Chondrocyte (in vitro differentiated cells): Measurements from ENCODE around the gene TMEM115. TPM values are rescaled to one million over a fixed set of nuclear protein-coding genes. Genes with fewer than 3 reads are reported as not detected.

Experiments
- DNase-seq: peaks from one replicate; pipeline ENCODE4 v3.0.0; 2021; ENCODE audit warnings: mixed read lengths, low spot score
- H3K27ac Mint-ChIP-seq: one replicate; pipeline ENCODE4 v1.8.0; 2021; ENCODE audit warnings: mild to moderate bottlenecking, moderate library complexity, mixed read lengths; ENCODE audit not compliant: unreplicated experiment
- H3K27me3 Mint-ChIP-seq: 2 replicates; pipeline ENCODE4 v1.8.0; 2021; ENCODE audit warnings: low read depth, mixed read lengths
- H3K36me3 Mint-ChIP-seq: 2 replicates; pipeline ENCODE4 v1.8.0; 2021; ENCODE audit warnings: low read depth, mixed read lengths
- H3K4me1 Mint-ChIP-seq: 2 replicates; pipeline ENCODE4 v1.8.0; 2021; ENCODE audit warnings: low read depth, mild to moderate bottlenecking, mixed read lengths
- H3K4me3 Mint-ChIP-seq: one replicate; pipeline ENCODE4 v1.8.0; 2021; ENCODE audit warnings: mild to moderate bottlenecking, moderate library complexity, mixed read lengths; ENCODE audit not compliant: unreplicated experiment
- H3K9me3 Mint-ChIP-seq: 2 replicates; pipeline ENCODE4 v1.8.0; 2021; ENCODE audit warnings: low read depth, mixed read lengths
- total RNA-seq: library from RNA; stranded (reverse); gene quantifications from 3 replicates; pipeline ENCODE4 v1.2.1, GENCODE V29; 2021
- TF ChIP-seq, protein P1 (sequence below): fragments of 200-600 bp; sonication (generic); IDR thresholded peaks from 2 replicates; pipeline ENCODE4 v1.5.0; 2021; ENCODE audit warnings: antibody characterized with exemption, mild to moderate bottlenecking, moderate library complexity

The TMEM115 gene
- total RNA-seq, 1 donor from 2014 or later, result 50.4 TPM

- Mint-ChIP-seq H3K36me3 (no peaks in the 10 kb centered on the region), H3K27ac (no peak overlapping the region), H3K4me1 (peaks cover 6% of the 10 kb centered on the region), H3K4me3 (no peak overlapping the region), H3K27me3 (no peaks in the 10 kb centered on the region), H3K9me3 (no peaks in the 10 kb centered on the region)
- no peak for DNase-seq
- TF ChIP-seq, protein P1, sequence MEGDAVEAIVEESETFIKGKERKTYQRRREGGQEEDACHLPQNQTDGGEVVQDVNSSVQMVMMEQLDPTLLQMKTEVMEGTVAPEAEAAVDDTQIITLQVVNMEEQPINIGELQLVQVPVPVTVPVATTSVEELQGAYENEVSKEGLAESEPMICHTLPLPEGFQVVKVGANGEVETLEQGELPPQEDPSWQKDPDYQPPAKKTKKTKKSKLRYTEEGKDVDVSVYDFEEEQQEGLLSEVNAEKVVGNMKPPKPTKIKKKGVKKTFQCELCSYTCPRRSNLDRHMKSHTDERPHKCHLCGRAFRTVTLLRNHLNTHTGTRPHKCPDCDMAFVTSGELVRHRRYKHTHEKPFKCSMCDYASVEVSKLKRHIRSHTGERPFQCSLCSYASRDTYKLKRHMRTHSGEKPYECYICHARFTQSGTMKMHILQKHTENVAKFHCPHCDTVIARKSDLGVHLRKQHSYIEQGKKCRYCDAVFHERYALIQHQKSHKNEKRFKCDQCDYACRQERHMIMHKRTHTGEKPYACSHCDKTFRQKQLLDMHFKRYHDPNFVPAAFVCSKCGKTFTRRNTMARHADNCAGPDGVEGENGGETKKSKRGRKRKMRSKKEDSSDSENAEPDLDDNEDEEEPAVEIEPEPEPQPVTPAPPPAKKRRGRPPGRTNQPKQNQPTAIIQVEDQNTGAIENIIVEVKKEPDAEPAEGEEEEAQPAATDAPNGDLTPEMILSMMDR, result no peak
Measured at GRCh38 chr3:50390508-50391224, 31.3 kb upstream of the TMEM115 start.

DNA sequence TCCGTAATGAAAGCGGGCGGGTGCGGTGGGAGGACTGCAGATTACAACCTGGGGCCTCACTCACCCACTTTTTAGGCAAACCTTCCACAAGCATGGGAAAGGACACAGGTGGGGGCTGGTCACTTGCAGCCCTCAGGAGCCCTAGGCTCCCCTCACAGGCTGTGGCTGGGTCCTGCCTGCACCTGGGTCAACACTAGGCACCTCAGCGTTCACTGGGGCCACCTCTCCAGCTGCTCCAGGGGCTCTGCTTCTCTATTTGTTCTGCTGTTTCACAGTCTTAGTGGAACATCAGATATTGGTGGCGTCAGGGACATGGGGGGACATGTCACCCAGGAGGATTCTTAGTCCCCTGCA is 30.1 kb upstream of the TMEM115 start:
- H3K9me3 Mint-ChIP-seq, result no peaks in the 10 kb centered on the region
- no peak overlapping the region for H3K27ac Mint-ChIP-seq
- TF ChIP-seq, protein P1, result no peak
- no peaks in the 10 kb centered on the region for H3K36me3 Mint-ChIP-seq
- H3K4me1 Mint-ChIP-seq, result peaks cover 6% of the 10 kb centered on the region
- no peaks in the 10 kb centered on the region for H3K27me3 Mint-ChIP-seq
- H3K4me3 Mint-ChIP-seq, result no peak overlapping the region
- no peak for DNase-seq

DNA sequence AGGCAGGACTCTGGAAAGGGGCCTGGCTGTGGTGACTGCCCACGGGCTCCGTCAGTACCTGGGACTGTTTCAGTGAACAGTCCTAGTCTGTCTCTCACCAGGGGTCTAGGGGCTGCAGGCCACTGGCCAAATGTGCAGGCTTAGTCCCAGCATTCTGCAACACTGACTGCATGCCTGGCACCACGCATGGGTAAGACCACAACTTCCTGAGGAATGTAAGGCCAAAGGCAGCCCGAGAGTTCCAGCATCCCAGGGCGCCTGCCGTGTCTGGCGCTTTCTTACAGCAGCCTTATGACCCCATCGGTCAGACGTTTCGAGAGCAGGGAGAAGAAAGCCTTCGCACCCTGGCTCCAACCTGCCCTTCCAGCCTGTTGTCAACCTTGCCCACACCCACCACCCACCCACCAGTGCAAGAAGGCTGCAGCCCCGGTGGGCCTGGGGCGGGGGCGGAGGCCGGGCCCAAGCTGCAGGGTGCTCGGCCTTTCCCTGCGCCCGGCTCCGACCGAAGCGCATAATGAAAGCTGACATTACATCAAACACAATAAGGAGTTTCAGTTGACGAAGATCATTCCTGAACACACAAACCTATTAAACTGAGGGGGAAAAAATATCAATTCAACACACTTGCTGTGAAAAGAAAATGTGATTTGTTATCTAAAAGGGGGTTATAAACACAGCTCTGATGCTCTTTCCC is 29.5 kb upstream of the TMEM115 start:
- Mint-ChIP-seq H3K27ac (no peak overlapping the region), H3K4me1 (peaks cover 6% of the 10 kb centered on the region), H3K9me3 (no peaks in the 10 kb centered on the region), H3K27me3 (peaks cover 2% of the 10 kb centered on the region), H3K4me3 (no peak overlapping the region), H3K36me3 (no peaks in the 10 kb centered on the region)
- no peak for DNase-seq
- TF ChIP-seq, protein P1, result peak; percentile 33

- DNase-seq, result no peak
- Mint-ChIP-seq H3K36me3 (no peaks in the 10 kb centered on the region), H3K9me3 (no peaks in the 10 kb centered on the region), H3K27me3 (peaks cover 4% of the 10 kb centered on the region), H3K4me3 (no peak overlapping the region), H3K27ac (no peak overlapping the region), H3K4me1 (peaks cover 6% of the 10 kb centered on the region)
- TF ChIP-seq, protein P1, result peak; percentile 74
Measured at GRCh38 chr3:50388016-50388719, 28.8 kb upstream of the TMEM115 start.

DNA sequence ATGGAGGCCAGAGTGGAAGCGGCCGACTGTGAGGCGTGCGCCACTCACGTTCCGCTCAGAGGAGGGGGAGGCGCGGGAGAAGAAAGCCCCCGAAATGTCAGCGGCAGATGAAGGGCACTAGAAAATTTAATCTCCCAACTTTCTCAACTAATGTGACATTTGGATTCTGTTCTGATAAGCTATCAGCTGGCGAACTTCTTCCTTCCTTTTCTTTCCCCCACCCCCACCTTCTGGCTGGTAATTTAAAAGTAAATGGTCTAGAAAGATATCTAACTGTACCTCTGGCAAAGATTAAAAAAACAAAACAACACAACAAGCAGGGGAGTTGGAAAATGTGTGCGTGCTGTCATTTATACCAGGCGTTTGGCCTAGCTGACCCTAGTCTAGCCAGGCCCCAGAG is 26.4 kb upstream of the TMEM115 start:
- H3K27ac Mint-ChIP-seq, result no peak overlapping the region
- H3K27me3 Mint-ChIP-seq, result peaks cover 4% of the 10 kb centered on the region
- no peaks in the 10 kb centered on the region for H3K36me3 Mint-ChIP-seq
- no peak for DNase-seq
- peaks cover 15% of the 10 kb centered on the region for H3K4me1 Mint-ChIP-seq
- TF ChIP-seq, protein P1, result no peak
- no peak overlapping the region for H3K4me3 Mint-ChIP-seq
- H3K9me3 Mint-ChIP-seq, result no peaks in the 10 kb centered on the region
